Mammary epithelial cell (primary cell): Measurements from ENCODE around the gene PDIA6.

Experiments used
- EZH2 ChIP-seq: IDR thresholded peaks from 2 replicates; pipeline ENCODE4 v1.6.1; 2012; ENCODE audit warnings: low read length, inconsistent platforms, borderline replicate concordance
- TF ChIP-seq, protein P1 (sequence below), 2 donors: IDR thresholded peaks in 1 of 2; conservative IDR thresholded peaks in 1 of 2; 2 replicates each; pipeline ENCODE4 v1.5.1; 2011 to 2012; ENCODE audit warnings: inconsistent platforms in 2 of 2, low read length in 2 of 2, mild to moderate bottlenecking in 2 of 2, control low read depth in 1 of 2, low read depth in 1 of 2; ENCODE audit not compliant: insufficient read depth in 1 of 2; ENCODE audit errors: extremely low read depth in 1 of 2

DNA sequence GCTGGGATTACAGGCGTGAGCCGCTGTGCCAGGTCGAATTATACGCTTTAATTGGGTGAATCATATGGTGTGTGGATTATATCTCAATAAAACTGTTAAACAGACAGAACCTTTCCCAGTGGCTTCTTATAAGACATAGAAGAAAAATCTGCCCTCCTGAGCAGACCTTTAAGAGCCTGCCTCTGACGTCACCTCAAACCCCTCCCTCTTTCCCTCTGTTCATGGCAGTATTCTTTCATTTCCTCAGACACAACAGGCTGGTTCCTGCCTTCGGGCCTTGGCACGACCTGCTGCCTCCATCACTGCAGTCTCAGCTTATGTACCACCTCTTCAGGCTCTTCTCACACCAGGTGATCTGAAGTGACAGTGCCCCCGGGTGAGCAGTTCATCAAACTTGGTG lies 14.0 kb upstream of the PDIA6 start:
- TF ChIP-seq, protein P1, sequence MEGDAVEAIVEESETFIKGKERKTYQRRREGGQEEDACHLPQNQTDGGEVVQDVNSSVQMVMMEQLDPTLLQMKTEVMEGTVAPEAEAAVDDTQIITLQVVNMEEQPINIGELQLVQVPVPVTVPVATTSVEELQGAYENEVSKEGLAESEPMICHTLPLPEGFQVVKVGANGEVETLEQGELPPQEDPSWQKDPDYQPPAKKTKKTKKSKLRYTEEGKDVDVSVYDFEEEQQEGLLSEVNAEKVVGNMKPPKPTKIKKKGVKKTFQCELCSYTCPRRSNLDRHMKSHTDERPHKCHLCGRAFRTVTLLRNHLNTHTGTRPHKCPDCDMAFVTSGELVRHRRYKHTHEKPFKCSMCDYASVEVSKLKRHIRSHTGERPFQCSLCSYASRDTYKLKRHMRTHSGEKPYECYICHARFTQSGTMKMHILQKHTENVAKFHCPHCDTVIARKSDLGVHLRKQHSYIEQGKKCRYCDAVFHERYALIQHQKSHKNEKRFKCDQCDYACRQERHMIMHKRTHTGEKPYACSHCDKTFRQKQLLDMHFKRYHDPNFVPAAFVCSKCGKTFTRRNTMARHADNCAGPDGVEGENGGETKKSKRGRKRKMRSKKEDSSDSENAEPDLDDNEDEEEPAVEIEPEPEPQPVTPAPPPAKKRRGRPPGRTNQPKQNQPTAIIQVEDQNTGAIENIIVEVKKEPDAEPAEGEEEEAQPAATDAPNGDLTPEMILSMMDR (conservative IDR thresholded peaks at IDR 0.05 in 1 of 2, IDR thresholded peaks at IDR 0.05 in 1 of 2; ENCODE audit: extremely low read depth in 1 of 2, insufficient read depth in 1 of 2, low read depth in 1 of 2, low read length in 2 of 2): no peak
- TF ChIP-seq EZH2: no peak
